Stimulated activated CD4-positive, alpha-beta T cell treated with anti-CD3 and anti-CD28 coated beads, Interleukin-12 subunit alpha, Interleukin-12 subunit beta, amount 100 ng/mL, for 24 hours (primary cell): ENCODE results near the gene CDK14.
"Not testable (repeated sequence)": the region's sequence is repeated elsewhere in the genome, so short reads cannot be mapped to it uniquely, and the experiment has no call there.

Experiments
- DNase-seq, 2 experiments: peaks; one replicate each; pipeline ENCODE4 v3.0.0-alpha.2; 2020; ENCODE audit warnings: low read depth in 2 of 2

Gene CDK14

DNA sequence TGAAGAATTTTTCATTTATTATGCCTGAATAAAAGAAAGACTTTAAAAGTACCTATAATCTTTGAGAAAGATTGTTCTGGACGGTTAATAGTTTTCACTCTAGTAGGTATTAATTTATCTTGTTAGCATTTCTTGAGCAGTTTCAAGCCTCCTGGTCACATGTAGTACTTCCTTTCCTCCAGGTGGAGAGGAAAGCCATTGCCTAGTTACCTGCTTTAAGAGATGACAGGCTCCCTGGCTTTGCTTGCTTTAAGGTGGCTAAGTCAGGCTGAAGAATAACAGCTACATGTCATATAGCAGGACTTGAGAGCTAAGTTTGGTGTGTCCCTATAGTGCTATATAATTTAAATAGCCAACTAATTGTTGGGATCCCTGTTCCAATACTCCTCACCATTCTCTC lies 160.2 kb downstream of the CDK14 start:
- no peak for DNase-seq

DNA sequence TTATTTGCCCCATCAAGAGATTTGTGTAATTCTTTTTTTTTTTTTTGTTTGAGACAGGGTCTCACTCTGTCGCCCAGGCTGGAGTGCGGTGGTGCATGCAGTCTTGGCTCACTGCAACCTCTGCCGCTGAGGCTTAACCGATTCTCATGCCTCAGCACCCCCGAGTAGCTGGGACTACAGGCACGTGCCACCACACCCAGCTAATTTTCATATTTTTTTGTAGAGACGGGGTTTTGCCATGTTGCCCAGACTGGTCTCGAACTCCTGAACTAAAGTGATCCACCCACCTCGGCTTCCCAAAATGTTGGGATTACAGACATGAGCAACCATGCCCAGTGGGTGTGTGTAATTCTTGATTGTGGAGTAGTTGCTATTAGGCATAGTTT lies 161.4 kb downstream of the CDK14 start:
- not testable (repeated sequence) for DNase-seq

- DNase-seq = no peak
Observed at GRCh38 chr7:90758933-90759562, 162.9 kb downstream of the CDK14 start.

GRCh38 chr7:90759710-90760109 lies 163.6 kb downstream of the CDK14 start:
- no peak for DNase-seq

DNA sequence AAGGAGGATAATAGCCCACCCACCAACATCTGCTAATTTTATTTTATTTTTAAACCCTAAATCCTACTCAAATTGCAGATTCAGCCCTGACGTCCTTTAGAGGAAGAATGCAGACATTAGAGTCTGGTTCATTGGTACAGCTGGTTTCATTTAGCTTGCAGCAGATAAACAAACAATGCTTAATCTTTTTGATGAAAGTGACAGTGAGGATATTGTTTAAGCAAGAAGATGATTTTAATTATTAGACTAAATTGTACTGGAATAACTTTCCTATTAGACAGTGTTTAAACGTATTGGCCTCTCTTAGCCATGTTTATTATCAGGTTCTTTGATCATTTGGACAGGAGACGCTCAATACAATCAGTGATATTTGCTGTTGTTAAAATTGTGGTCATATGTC lies 164.8 kb downstream of the CDK14 start:
- no peak for DNase-seq

DNA sequence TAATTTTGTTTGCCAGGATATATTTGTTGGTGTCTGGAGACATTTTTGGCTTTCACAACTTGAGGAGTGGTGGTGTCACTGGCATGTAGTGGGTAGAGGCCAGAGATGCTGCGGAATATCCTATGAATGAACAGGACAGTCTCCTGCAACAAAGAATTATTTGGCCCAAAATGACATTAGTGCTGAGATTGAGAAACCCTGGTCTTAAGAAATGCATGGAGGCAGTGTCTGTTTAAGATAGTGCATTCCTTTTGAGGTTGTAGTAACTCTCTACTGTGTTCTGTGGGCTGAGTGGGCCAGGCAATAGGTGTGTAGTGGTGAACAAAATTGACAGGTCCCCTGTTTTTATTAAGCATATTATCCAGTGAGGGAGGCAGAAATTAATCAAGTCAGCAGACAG lies 165.5 kb downstream of the CDK14 start:
- no peak for DNase-seq

GRCh38 chr7:90763108-90763507 lies 167.0 kb downstream of the CDK14 start:
- no peak for DNase-seq

DNA sequence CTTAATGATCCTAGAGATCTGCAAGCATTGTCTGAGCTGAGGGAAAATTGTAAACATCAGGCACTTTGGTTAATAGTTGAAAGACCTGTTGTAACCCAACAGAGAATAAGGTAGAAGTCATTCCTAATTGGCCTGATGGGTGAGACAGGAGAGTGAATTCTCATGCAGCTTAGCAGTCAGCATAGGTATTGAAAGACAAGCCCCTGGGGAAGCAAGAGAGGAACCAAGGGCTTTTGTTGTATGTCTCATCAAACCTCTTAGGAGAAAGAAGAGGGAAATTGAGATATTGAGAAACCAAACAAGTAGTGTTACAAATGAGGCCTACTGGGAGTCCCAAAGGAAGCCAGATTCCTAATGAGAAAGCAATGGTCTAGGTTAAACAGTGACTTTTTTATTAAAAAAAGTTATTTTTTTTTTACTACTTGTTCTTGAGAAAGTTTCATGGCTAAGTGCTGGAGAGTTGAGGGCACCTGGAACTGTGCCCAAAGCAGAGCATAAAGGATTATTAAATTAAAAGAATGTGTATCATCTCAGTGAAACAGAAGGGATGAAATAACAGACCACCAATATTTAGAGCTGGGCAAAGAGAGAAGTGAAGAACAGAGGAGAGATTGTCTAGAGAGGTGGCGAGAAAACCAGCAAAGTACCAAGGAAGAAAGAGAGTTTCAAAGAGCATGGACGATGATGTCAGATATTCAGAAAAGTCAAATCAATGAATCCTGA lies 168.9 kb downstream of the CDK14 start:
- no peak for DNase-seq

- no peak for DNase-seq
Observed at GRCh38 chr7:90766814-90767564, 170.9 kb downstream of the CDK14 start.

- no peak for DNase-seq
Observed at GRCh38 chr7:90768301-90768700, 172.2 kb downstream of the CDK14 start.

DNA sequence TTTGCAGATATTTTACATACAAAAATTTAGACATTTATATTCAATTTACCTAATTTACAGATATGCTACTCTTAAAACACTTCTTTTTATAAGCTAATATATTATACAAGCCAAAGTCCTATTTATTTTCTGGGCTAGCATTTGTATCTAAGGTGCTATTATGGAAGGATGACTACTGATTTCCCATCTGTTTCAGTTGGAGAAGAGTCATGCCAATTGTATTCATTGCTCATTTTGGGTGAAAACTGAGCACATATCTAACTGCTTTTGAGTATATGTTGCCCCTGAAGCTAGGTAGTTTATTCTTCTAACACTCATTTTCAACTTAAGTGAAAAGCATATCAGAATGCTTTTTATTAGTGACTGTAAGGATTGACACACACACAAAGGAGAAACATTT lies 172.9 kb downstream of the CDK14 start:
- DNase-seq = no peak

- DNase-seq = not testable (repeated sequence)
Observed at GRCh38 chr7:90769566-90769965, 173.4 kb downstream of the CDK14 start.

DNA sequence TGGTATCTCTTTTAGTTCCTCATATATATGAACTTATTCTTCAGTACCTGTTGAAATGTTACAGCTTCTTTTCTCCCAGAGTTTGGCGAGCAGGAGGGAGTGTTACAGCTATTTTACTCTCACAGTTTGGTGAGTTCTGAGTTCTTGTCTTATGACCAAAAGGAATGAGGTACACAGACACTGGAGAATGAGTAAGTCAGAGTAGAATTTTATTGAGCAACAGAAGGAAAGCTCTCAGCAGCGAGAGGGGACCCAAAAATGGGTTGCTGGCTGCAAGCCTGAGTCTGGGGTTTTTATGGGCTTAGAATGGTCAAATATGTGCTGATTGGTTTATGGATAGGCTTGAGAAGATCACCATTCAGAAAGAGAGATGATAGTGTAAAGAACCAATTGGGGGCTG lies 175.2 kb downstream of the CDK14 start:
- no peak for DNase-seq

DNA sequence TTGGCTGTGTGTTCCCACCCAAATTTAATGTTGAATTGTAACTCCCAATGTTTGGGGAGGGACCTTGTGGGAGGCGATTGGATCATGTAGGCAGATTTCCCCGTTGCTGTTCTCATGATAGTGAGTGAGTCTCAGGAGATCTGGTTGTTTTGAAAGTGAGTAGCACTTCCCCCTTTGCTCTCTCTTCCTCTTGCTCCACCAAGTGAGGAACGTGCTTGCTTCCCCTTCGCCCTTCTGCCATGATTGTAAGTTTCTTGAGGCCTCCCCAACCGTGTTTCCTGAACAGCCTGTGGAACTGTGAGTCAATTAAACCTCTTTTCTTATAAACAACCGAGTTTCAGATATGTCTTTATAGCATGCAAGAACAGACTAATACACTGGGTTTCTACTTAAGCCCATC lies 176.3 kb downstream of the CDK14 start:
- DNase-seq = no peak

- DNase-seq = no peak
Observed at GRCh38 chr7:90773269-90773668, 177.1 kb downstream of the CDK14 start.

DNA sequence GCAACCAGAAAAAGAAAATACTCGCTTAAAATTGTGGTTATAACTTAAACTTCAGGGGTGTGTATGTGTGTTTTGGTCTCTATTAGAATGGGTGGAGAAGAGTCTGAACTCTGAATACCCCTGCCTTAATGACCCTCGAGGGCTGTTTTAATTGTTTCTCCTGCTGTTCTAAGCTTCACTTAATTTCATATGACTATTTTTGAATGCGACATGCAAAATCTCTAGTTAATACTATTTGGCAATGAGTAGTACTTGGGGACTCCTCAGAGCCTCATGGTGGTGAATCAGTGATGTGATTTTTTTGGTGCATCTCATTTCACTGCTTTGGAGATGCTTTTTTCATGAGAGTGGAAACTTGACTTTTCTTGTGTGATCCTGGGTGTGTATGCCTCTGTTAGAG lies 178.6 kb downstream of the CDK14 start:
- no peak for DNase-seq

- no peak for DNase-seq
Observed at GRCh38 chr7:90775383-90775965, 179.4 kb downstream of the CDK14 start.

DNA sequence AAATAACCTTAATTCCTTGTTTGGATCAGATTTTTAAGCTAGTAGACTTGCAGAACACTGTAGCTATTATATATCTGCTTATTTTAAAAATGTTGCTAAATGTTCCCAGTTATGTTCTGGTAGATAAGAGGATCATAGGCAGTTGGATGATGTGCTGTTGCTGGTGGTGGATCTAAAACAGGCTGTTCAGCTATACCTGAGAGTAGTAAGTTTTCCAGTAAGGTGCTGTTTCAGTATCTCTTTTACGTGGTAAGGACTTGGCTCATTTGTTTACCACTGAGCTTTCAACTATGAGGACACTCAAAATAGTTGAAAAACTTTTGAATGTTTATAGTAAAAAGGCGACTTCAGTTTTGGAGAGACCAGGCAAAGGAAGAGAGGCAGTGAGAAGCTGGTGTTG lies 180.9 kb downstream of the CDK14 start:
- DNase-seq = no peak

GRCh38 chr7:90777465-90777864 lies 181.3 kb downstream of the CDK14 start:
- no peak for DNase-seq

- DNase-seq = no peak
Observed at GRCh38 chr7:90777886-90778285, 181.8 kb downstream of the CDK14 start.

- no peak for DNase-seq
Observed at GRCh38 chr7:90788052-90788451, 191.9 kb downstream of the CDK14 start.

GRCh38 chr7:90789736-90790306 lies 193.7 kb downstream of the CDK14 start:
- no peak for DNase-seq
